ENCODE data around the gene NTSR1.

Gene NTSR1

DNA sequence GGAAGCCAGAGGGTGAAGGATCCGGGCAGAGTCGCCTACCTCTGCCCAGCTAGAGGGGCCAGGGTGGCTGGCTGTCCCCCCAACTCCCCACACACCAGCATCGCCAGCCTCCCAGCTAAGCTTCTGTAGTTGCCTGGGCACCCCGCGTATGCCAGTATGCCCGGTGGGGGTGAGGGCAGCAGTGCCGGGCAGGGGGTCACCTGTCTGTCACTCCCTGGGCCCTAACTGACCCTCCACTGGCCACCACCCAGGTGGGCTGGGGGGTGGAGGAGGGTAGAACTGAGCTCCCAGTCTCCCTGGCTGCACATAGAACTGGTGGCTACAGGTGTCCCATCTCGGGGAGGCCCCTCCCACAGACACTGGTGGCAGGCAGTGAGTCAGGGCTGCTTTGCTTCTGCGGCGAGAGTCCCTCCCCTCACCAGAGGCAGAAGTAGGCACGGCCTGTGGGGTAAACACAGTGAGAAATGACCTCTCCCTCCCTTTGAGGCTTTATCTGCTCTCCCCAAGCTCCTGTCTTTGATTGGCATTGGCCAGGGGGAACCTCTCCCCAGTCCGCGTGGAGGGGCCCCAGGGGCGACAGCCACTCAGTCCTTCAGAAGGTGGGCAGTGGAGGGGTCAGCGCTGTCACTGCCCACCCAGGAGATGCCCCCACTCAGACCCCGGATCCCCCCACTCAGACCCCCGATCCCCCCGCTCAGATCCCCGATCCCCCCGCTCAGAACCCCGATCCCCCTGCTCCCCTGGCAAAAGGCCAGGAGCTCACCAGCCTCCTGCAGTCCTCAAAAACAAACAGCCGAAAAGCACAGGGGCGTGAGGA lies 2.5 kb downstream of the NTSR1 start:
- DNase-seq, result no peak

DNA sequence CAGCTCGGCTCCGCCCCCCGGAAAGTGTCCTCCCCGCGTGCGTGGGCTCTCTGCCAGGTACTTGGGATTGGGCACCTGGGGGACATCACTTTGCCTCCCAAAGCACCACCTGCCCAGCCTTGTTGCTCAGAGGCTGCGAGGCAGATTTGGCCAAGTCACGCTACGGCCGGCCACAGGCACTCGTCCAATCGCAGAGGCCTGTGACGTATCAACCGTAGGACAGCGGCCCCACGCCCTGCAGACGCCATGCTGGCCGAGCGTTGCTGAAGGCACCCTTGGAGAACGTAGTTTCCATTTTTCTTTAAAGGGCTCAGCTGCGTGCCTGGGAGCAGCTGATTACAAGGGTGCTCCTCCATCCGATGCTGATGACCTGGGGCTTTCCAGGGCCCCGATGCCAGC lies 3.1 kb downstream of the NTSR1 start:
- DNase-seq, result no peak

DNA sequence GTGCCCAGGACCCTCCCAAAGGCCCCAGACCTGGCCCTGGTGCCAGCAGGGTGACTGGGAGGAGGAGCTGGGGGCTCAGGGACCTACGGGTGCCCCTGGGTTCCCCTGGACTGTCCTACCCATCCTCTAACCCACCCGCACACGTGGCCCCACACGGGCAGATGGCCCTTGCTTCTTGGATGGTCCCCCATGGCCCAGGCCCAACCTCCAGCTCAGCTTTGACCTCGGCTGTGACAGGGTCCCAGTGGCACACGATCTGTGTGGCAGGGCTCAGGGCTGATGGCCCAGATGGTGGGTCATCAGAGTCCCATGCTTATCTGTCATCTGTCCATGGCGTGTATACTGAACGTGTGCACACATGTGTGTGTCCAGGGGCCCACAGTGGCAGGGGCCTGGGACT lies 4.0 kb downstream of the NTSR1 start:
- DNase-seq, result no peak

DNA sequence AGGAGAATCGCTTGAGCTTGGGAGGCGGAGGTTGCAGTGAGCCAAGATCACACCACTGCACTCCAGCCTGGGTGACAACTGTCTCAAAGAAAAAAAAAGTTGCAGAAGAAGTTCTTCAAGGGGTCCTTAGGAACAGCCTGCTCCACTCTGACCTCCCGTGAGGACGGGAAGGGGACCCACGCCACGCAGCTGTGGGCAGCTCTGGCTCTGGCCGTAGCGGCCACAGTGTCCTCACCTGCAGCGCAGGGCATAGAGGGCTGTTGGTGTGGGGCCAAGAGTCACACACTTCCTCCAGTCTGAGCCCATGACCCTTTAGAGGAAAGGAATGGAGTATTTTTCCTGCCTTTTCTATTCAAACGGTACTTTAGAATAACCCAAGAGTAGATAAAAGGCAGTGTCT lies 5.4 kb downstream of the NTSR1 start:
- DNase-seq, result no peak

DNA sequence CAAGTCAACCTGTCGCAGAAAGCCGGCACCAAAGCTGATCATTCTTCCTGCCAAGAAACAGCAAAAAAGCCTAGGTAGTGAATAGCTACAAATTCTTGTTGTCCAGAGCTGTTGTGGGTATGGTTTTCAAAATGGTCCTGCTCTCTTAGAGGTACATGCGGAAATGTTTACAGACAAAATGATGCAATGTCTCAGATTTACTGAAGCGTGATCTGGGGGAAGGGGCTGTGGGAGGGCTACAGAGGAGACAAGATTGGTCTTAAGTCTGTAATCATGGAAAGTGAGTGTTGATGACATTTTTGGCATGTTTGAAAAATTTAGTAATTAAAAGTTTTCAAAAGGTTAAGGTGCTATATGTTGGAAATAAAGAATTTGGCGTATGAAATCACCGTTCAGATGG lies 6.2 kb downstream of the NTSR1 start:
- no peak for DNase-seq

DNA sequence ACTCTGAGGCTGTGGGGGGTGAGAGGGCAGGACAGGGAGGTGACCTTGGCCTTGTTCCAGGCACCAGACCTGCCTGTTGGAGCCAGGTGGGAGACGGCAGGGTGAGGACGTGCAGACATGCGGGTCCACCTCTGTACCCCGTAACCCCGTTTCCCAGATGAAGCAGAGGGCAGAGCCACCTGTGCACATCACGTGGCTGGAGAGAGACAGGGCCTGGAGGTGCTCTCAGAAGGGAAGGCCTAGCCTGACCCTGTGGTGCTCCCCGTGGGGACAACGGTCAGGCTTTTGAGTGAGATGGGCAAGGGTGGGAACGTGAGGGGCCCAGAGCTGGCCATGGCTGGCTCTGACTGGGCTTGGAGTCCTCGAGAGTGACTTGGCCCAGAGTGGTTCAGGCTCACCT lies 6.6 kb downstream of the NTSR1 start:
- no peak for DNase-seq

DNA sequence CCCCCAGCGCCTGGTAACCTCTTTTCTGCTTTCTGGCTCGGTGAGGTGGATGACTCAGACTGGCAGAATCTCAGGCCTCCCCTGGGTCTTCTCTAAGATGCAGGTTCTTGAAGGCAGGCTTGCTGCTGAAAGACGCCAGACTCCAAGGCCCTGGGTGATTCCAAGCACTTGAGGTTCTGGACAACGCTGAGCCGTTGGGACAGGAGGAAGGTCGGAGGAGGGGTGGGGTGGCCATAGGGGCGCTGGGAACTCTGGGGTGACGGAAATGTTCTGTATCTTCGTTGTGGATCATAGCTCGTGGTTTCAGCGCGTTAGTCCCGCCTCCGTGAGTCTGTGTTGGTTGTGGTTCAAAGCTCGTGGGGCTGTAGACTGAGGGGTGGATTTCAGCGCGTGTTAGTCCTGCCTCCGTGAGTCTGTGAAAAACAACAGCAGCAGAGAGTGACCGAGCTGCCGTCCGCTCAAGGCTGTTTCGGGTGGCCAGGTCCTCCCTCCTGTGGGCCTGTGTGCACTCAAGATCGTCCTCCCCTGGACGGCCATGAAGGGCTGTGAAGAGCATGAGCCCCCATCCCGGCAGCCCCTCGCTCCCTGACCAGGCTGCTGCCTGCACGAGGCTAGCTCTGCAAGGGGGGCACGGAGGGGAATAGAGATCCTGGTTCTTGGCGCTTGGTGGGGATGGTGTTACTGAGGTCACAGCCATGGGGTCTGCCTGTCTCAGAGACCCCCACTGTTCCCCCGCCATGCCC lies 7.7 kb downstream of the NTSR1 start:
- peak; percentile 8 for DNase-seq

DNA sequence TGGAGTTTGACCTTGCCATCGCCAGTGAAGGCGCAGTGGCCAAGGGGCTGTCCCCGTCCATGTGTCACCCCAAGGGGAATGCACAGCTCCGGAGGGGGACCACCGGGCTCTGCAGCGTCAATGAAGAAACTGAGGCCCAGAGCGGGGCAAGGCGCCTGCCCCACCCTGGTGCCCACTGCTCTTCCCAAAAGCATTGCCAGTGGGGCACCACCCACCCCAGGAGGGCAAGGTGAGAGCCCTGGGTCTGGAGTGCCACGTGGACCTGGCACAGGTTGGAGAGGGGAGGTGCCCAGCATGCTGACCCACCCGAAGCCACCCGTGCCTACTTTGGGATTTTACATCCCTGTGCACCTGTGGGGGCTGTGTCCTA lies 8.3 kb downstream of the NTSR1 start:
- DNase-seq, result no peak

DNA sequence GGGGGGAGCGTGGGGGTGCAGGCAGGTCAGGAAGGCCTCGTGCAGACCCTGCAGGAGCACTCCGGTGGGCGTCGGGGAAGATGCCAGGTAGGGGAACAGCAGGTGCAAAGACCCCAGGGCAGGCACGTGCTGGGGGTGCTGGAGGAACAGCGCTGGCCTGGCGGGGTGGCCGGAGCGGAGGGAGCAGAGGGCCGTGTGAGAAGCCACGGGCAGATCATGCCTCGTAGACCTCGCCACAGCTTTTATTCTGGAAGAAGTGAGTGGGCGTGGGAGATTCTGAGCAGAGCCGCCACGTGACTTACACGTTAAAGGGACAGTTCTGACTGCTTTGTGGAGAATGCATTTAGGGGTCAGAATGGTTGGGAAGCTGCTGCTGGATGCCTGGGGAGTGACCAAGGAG lies 9.3 kb downstream of the NTSR1 start:
- DNase-seq, result no peak

DNA sequence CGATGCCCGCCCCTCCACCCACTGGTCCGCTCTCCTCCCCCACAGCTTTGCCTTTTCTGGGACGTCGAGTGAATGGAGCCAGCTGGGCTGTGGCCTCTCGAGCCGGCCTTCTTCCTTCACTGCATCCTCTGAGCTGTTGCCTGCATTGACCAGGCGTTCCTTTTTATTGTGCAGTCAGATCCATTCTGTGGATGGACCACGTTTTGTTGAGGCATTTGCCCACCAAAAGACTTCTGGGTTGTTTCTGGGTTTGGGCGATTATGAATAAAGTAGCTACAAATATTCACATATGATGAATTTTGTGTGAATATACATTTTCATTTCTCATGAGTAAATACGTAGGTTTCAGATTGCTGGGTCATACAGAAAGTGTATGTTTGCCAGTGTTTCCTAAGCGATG lies 9.9 kb downstream of the NTSR1 start:
- DNase-seq, result no peak

DNA sequence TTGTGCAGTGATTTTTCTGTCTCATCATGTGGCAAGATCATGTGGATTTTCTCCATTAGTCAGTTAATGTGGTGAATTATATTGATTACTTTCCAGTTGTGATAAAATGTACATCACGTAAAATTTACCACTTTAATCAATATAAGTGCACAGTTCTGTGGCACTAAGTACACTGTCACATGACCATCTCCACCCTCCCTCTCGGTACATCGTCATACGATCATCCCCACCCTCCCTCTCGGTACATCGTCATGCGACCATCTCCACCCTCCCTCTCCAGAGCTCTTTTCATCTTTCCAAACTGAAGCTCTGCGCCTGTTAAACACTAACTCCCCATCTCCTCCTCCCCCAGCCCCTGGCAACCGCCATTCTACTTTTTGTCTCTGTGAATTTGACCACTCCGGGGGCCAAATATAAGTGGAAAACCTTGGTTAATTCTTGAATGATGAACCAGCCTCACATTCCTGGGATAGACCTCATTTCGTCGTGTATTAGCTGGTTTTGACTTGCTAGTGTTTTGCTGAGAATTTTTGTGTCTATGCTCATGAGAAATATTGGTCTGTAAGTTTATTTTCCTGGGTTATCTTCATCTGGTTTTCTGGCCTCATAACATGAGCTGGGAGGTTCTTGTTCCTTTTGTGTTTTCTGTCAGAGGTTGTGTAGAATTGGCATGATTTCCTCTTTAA lies 10.8 kb downstream of the NTSR1 start:
- peak; percentile 32 for DNase-seq

DNA sequence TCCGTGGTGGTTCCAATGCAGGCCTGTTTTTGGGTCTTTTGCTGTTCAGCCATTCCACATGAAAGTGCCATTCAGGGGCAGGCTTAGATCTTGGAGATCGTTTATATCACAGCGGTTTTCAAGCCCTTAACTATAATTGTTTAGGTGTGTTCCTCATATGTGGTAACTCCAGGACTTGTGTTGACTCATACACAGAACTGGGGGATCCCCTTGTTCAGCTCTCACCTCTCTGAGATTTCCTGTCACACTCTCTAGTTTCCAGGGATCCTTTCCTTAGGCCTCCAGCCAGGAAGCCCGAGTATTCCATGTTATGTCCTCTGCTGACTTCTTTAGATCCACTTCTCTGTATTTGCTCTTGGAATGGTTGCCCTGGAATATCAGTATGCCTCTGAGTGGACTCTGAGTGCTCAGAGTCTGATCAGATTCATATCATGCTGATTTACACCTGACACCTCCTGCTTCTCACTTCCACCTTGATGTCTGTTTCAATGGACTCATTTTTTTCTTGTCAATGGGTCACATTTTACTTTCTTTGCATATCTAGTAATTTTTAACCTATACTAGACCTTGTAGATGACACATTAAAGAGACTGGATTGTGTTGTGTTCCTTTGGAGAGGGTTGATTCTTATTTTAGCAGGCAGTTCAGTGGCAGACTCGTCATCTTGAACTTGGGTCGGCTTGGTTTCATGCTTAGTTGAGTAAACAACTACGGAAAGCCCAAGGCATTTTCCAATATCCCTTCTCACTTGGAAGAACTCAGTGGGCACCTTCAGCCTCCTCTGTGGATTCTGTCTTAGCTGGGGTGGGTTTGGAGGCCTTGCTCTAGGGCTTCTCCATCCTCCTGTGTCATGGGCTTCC lies 13.1 kb downstream of the NTSR1 start:
- no peak for DNase-seq

DNA sequence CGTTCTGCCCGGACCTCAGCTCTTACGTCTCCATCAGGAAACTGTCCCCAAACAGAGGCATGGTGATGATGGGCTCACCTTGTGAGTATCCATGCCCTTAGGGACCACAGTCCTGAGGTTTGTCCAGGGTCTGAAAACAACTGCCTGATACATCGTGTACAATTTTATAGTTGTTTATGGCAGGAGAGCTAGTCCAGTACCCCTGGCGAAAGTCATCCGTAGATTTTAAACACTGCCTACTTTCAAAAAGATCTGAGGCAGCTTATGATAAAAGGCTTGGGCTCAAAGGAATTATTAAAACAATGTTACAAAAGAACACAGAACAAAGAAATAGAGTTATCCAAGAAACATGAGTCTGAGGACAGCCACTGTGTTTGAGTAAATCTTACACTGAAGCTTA lies 14.0 kb downstream of the NTSR1 start:
- DNase-seq, result no peak

DNA sequence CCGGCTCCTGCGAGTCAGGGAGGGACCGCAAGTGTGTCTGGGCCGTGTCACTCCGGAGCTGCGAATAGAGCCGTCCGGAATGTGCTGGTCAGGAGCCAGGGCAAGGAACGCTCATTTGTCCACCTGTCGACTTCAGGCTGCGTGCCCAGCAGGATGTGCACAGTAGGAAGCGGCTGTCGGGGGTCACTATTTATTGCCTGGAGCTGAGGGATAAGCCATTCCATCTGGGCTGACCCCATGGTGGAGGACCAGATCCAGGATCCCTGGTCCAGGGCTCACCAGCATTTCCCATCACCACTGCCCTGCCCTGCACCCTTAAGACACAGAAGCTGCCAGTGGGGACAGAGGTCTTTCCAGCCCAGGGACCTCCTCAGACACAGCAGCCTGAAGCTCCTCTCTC lies 14.7 kb downstream of the NTSR1 start:
- peak; percentile 40 for DNase-seq

DNA sequence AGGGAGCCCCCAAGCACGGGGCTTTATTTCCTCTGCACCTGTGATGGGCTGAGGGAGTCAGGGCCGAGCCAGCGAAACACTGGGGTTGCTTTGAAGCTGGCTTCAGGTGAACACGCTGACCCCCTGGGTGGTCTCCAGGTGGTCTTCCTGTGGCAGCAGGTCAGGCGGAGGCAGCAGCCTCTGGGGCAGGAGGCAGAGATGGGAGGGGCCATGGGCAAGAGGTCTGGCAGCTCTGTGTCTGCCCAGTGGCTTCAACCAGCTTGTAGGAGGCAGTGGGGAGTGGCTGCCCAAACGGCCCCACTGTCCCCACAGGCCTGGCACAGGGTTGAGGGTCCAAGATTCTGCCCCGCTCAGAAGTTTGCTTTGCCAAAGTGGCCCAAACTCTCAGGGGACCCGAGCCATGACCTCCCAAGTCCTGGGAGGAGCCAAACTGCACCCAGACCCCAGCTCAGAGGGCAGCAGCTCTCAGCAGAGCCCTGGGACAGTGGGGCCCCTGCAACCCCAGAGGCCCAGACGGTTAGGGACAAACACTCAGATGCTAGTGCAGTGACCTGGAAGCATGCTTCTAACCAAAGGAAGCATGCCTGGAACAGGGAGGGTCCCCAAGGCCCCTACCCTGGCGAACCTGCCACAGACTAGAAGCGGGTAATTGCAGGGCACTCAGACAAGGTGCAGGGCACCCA lies 15.3 kb downstream of the NTSR1 start:
- DNase-seq, result no peak

DNA sequence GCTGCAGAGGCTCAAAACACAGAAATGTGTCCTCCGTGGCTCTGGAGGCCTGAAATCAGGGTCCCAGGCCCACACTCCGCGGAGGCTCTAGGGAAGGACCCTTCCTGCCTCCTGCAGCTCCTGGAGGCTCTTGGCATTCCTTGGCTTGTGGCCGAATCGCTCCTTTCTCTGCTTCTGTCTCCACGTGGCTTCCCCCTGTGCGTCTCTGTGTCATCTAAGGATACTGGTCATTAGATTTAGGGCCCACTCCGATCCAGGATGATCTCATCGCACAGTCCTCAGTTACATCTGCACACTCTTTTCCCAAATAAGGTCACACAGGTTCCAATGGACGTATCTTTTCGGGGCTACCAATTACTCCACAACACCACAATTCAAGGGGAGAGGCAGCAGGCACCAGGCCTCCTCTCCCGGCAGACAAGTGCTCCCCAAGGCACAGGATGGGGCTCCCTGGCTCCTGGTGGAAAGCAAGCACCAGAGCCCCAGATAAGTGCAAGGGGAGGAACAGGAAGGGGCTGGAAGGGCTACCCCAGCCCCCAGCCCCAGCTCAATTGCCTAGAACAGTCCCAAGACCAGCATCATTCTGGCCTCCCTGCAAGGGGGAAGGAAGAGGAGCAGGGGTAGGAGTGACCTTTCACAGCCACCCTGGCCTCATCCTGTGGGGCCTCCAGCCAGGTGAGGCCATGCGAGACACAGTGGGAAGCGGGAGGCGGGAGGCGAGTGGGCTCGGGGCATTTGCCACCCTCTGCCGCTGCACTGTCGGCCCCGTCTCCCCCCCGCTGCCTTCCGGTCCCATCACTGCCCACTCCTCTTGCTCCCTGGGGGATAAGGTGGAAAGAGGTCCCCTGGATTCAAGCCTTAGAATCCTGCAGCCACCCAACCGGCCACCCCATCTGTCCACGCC lies 16.3 kb downstream of the NTSR1 start:
- no peak for DNase-seq

DNA sequence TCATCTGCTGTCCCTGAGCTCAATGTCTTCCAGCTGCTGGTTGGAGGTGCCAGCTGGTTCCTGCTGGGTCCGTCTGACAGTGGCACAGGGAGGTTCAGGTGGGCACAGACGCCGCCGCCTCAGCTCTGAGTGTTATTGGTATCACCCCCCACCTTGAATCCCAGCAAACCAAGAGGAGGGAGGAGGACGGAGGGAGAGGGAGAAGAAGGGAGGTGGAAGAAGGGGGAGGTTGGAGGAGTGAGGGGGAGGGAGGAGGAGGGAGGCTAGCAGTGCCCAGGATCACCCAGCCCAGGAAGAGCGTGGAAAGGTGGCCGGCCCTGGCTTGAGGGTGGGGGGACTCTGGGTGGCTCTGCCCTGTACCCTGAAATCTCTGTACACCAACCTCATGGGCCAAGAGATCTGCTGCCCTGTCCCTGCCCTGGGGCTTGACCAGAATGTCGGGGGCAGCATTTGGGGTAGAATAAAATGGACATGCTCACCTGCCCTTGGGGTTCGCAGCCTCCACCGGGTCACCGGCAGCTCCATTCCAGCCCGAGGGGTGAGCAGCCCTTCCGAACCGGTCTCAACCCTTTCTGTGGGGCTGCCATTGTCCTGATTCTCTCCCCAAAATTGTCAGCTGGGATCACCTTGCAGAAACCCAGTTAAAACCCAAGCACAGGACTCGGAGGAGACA lies 17.1 kb downstream of the NTSR1 start:
- no peak for DNase-seq

DNA sequence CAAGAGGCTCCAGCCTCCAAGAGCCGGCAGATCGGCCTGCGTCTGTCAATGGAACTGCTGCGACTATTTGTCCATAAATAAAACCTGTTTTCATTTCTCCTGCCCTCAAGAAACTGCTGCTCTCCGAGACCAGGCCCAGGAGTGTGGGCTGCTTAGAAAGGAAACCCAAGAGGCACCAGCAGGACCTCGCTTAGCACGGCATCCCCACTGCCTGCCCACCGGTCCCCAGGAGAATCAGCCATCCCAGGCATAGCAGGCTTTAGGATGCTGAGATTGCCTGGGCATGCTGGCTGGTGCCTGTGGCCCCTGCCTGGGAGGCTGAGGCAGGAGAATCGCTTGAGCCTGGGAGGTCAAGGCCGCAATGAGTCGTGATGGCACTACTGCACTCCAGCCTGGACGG lies 17.6 kb downstream of the NTSR1 start:
- no peak for DNase-seq

DNA sequence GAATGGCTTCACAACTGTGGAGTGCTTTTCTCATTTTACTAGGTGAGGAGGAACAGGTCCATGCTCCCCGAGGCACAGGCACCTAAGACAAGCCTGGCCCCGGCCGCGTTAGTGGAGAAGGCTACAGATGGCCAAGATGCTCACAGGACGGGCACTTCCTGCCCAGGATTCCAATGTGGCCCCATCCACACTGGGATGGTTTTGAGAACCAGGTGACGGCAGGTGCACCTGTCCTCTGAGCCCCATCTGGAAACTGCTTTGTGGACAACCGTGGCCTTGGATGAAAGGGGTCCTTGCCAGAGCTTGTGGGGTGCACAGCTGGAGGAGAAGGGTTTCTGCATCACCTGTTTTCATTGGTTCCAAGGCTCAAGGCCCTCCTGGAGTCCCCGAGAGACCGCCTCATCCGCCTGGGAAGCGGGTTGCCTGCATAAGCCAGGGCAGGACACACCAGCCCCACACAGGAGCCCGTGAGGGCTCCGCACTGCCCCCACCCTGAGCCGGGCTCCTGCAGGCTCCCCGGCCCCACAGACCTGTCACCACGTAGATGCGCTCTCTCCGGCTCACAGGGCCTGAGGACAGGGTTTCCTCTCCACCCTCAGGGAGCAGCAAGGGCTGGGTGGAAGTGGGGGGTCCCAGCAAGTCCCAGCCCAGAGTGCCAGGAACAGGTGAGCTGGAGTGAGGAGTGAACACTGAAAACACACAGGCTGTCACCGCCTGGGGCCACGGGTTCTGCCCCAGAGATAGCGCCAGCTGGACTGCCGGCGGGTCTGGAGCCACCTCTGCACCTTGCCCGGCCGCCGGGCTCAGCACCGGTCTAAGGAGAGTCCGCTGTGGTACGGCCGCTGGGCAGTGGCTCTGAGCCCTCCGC lies 18.3 kb downstream of the NTSR1 start:
- no peak for DNase-seq

DNA sequence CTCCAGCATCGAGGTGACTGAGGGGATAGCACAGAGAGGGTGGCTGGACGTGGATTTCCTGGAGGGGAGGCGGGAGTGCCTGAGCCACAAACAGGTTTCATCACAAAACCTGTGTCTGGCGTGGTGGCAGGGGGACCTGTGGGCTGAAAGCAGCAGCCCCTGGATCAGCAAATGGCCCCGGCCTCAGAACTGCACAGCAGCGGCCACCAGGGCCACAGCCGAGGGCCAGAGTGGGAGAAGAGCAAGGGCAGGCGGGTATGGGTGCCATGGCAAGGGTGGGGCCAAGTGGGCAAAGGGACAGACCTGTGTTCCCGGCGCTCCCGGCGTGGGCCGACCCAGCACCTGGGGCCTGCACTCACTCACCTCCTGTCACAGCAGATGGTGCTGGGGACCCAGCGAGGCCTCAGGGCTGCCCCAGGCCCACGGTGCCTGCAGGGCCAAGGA lies 19.0 kb downstream of the NTSR1 start:
- DNase-seq, result no peak
